ENCODE results near the gene ZC3HAV1L.
"Not testable (repeated sequence)": the region's sequence is repeated elsewhere in the genome, so short reads cannot be mapped to it uniquely, and the experiment has no call there.

Gene ZC3HAV1L

DNA sequence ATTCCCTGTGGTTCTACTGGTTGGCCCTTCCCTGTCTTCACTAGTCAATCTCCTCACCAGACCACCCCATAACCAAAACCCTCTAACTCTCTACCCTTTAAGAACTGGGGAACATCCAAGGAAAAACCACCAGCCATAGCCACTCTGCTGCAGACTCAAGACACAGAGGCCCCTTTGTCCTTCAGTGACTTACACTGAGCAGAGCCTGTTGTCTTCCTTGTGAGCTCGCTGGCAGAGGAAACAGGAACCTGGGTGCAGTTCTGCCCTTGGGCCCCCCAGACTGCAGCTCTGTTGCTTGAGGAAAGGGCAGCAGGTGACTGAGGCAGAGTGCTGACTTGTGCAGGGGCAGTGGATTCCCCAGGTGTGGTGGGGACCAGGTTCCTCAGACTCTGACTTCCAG is 43.1 kb upstream of the ZC3HAV1L start:
- Histone ChIP-seq H3K27me3 (replicated peaks; ENCODE audit: control insufficient read depth, insufficient read depth, low read length) (no peaks in the 10 kb centered on the region), H3K4me3 (replicated peaks; ENCODE audit: low read depth, low read length) (no peak overlapping the region), H3K36me3 (ENCODE audit: control insufficient read depth, insufficient read depth, low read length) (peaks cover 31% of the 10 kb centered on the region)
- DNase-seq (ENCODE audit: extremely low read depth, insufficient read length) = no peak
- TF ChIP-seq, protein P1, sequence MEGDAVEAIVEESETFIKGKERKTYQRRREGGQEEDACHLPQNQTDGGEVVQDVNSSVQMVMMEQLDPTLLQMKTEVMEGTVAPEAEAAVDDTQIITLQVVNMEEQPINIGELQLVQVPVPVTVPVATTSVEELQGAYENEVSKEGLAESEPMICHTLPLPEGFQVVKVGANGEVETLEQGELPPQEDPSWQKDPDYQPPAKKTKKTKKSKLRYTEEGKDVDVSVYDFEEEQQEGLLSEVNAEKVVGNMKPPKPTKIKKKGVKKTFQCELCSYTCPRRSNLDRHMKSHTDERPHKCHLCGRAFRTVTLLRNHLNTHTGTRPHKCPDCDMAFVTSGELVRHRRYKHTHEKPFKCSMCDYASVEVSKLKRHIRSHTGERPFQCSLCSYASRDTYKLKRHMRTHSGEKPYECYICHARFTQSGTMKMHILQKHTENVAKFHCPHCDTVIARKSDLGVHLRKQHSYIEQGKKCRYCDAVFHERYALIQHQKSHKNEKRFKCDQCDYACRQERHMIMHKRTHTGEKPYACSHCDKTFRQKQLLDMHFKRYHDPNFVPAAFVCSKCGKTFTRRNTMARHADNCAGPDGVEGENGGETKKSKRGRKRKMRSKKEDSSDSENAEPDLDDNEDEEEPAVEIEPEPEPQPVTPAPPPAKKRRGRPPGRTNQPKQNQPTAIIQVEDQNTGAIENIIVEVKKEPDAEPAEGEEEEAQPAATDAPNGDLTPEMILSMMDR (IDR thresholded peaks at IDR 0.05; ENCODE audit: insufficient read depth, low read length, poor library complexity, severe bottlenecking) = no peak

DNA sequence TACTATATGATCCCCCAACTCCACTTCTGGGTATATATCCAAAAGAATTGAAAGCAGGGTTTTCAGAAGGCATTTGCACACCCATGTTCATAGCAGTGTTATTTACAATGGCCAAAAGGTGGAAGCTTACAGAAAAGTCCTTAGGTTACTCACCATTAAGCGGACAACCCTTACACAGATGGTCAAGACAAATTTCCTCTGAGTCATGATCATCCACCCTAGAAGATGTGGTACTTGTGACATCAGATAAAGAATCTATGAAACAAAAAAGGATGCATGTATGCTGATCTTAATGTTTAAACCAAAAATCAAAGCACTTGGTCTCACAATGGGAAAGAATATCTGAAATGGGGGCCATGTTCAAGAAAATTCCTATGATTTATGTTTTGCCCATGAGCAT is 42.6 kb upstream of the ZC3HAV1L start:
- TF ChIP-seq, protein P1 (IDR thresholded peaks at IDR 0.05; ENCODE audit: insufficient read depth, low read length, poor library complexity, severe bottlenecking) = no peak
- no peak overlapping the region for H3K4me3 ChIP-seq (replicated peaks; ENCODE audit: low read depth, low read length)
- no peaks in the 10 kb centered on the region for H3K27me3 ChIP-seq (replicated peaks; ENCODE audit: control insufficient read depth, insufficient read depth, low read length)
- H3K36me3 ChIP-seq (ENCODE audit: control insufficient read depth, insufficient read depth, low read length) = peaks cover 30% of the 10 kb centered on the region
- DNase-seq (ENCODE audit: extremely low read depth, insufficient read length) = no peak

GRCh38 chr7:139077706-139078105 is 41.9 kb upstream of the ZC3HAV1L start:
- DNase-seq (ENCODE audit: extremely low read depth, insufficient read length); H3K27me3 ChIP-seq (replicated peaks; ENCODE audit: control insufficient read depth, insufficient read depth, low read length); H3K4me3 ChIP-seq (replicated peaks; ENCODE audit: low read depth, low read length): not testable (repeated sequence)
- peaks cover 31% of the 10 kb centered on the region for H3K36me3 ChIP-seq (ENCODE audit: control insufficient read depth, insufficient read depth, low read length)

GRCh38 chr7:139075871-139076686 is 40.2 kb upstream of the ZC3HAV1L start:
- TF ChIP-seq, protein P1 (IDR thresholded peaks at IDR 0.05; ENCODE audit: insufficient read depth, low read length, poor library complexity, severe bottlenecking) = no peak
- no peaks in the 10 kb centered on the region for H3K27me3 ChIP-seq (replicated peaks; ENCODE audit: control insufficient read depth, insufficient read depth, low read length)
- peaks cover 35% of the 10 kb centered on the region for H3K36me3 ChIP-seq (ENCODE audit: control insufficient read depth, insufficient read depth, low read length)
- H3K4me3 ChIP-seq (replicated peaks; ENCODE audit: low read depth, low read length) = no peak overlapping the region
- DNase-seq (ENCODE audit: extremely low read depth, insufficient read length) = no peak

GRCh38 chr7:139075031-139075652 is 39.3 kb upstream of the ZC3HAV1L start:
- Histone ChIP-seq H3K27me3 (replicated peaks; ENCODE audit: control insufficient read depth, insufficient read depth, low read length) (no peaks in the 10 kb centered on the region), H3K36me3 (ENCODE audit: control insufficient read depth, insufficient read depth, low read length) (peaks cover 27% of the 10 kb centered on the region), H3K4me3 (replicated peaks; ENCODE audit: low read depth, low read length) (no peak overlapping the region)
- DNase-seq (ENCODE audit: extremely low read depth, insufficient read length) = peak; percentile 18
- TF ChIP-seq, protein P1 (IDR thresholded peaks at IDR 0.05; ENCODE audit: insufficient read depth, low read length, poor library complexity, severe bottlenecking) = peak; percentile 62

DNA sequence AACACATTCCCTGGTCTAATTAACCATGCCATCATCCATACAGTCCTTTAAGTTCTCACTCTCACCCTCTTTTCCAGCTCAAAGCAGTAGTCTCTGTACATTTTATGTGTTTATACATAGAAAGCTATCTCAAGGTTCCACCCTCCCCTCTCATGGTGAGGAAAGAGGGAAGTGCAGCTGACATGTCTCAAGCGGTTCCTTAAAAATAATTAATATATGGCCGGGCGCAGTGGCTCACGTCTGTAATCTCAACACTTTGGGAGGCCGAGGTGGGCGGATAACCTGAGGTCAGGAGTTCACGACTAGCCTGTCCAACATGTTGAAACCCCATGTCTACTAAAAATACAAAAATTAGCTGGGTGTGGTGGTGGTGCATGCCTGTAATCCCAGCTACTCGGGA is 37.0 kb upstream of the ZC3HAV1L start:
- DNase-seq (ENCODE audit: extremely low read depth, insufficient read length) = no peak
- TF ChIP-seq, protein P1 (IDR thresholded peaks at IDR 0.05; ENCODE audit: insufficient read depth, low read length, poor library complexity, severe bottlenecking) = no peak
- no peaks in the 10 kb centered on the region for H3K27me3 ChIP-seq (replicated peaks; ENCODE audit: control insufficient read depth, insufficient read depth, low read length)
- H3K4me3 ChIP-seq (replicated peaks; ENCODE audit: low read depth, low read length) = no peak overlapping the region
- H3K36me3 ChIP-seq (ENCODE audit: control insufficient read depth, insufficient read depth, low read length) = peaks cover 22% of the 10 kb centered on the region
